ENCODE results near the gene KCNK3.

KCNK3 gene

GRCh38 chr2:26765475-26766200 is 73.1 kb downstream of the KCNK3 start:
- peak overlapping the region; percentile 91 for H3K4me3 ChIP-seq (ENCODE audit: low read length)
- DNase-seq (ENCODE audit: low read depth, low spot score): no peak

DNA sequence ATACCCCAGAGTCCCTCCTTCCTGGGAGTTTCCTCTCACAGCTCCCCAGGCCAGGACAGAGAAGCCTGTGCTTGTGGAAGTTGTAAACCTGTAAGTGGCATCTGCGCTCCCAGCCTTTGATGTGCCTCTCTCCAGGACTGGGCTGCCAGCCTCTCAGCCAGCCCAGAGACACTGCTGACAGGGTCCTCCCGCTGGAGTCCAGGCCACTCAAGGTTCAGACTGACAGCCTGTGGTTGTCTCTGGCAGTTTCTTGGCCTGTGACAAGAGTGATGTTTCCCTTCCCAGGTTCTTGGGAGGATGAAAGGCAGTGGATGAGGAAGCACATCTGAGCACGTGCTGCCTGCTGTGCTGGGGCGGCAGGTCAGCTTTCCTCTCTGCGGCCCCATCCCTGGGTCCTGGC is 74.6 kb downstream of the KCNK3 start:
- H3K4me3 ChIP-seq (ENCODE audit: low read length): no peak overlapping the region
- DNase-seq (ENCODE audit: low read depth, low spot score): no peak

GRCh38 chr2:26767894-26768487 is 75.5 kb downstream of the KCNK3 start:
- no peak overlapping the region for H3K4me3 ChIP-seq (ENCODE audit: low read length)
- DNase-seq (ENCODE audit: low read depth, low spot score): no peak

- DNase-seq (ENCODE audit: low read depth, low spot score): no peak
- no peak overlapping the region for H3K4me3 ChIP-seq (ENCODE audit: low read length)
Observed at GRCh38 chr2:26768759-26769088, 76.2 kb downstream of the KCNK3 start.

DNA sequence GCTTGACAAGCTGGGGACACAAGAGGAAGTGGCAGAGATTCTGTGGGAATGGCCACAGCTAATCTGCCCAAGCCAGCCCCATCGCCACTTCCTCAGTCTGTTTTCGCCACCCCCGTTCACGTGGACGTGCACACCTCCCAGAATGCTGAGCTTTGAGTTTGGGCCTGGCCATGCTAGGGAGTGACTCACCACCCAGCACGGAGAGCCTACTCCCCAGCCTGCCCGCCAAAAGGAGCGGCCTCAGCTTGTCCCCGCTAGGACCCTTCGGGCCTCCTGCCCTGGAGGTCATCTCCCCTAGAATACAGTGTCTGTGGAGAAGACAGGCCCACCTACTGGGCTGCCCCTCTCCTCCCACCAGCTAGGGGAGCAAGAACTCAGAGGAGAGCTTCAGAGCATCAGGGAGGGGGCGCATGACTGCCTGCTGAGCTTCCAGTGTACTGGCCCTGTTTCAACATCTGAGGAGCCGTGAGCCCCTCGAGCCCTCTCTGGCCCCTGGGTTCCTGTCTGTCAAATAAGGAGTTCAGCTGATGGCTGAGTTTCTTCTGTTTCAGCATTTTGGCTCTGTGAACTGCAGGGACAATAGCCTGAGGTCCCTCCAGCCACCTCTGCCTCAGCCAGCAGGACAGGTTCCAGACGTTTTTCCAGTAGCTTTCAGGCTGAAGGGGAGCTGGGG is 76.7 kb downstream of the KCNK3 start:
- DNase-seq (ENCODE audit: low read depth, low spot score): no peak

DNA sequence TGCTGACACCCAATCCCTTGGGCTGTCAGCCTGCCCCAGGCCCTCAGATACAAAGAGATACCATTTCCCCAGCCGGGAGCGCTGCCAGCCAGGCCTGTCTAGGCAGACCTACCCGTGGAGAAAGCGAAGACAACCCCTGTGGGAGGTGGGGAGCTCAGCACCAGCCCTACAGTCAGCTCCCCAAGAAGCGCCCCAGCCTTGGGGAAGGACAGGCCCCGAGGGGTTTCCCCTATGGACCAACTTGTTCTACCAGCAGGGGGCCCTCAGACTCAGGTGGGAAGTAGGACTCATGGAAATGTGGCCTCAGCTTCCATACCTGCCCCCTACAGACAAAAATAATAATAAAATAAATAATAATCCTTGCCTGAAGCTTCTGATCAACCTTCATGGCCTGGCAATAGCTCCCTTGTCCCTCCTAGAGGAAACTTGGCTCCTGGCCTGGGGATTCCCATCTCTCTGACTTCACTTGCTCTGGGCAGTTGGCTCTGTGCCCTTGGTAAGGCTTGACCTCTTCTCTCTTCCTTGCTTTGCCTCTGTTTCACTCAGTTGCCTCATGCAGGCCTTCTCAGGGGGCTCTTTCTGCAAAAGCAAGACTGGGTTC is 78.6 kb downstream of the KCNK3 start:
- no peak overlapping the region for H3K4me3 ChIP-seq (ENCODE audit: low read length)
- DNase-seq (ENCODE audit: low read depth, low spot score): no peak

More for the DNA sequence above, 76.7 kb downstream of the KCNK3 start:
- no peak overlapping the region for H3K4me3 ChIP-seq (ENCODE audit: low read length)

DNA sequence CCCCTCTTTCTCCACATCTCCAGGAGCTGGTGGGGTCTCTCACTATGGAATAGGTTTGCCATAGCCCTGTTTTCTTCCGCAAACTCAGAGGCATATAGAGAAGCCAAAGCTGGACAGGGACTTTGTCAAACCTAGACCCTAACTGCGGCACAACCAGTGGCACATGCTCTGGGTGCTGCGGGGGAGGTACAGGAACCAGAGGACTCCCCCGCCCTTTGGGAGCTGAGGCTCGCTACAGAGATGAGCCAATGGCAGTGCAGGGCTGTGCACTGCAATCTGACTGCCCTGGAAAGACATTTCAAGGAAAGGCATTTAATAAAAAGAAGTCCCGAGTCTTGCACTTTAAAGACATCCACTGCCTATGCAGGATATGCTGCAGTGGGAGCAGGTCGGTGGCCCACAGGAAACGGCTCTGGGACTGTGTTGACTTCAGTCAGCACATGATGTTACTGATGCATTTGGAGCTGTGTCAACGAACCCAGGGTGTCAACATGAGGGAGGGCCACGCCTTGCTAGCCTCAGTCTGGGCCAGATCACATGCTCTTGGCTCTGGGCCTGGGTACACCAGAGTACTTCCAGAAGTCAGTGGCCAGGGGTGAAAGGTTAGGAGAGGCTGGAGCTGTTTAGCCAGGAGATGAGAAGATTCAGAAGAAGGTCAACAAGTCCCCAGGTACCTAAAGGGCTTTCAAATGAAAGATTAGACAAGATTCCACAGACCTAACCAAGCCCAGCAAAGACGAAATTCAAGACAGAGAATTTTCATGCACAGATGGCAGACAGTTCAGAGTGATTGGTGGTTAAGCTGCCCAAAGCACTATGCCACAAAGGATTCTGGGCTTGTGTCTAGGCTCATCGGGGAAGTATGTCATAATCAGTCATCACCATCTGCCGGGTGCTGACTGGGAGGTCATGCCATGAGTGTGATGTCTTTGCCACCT is 79.8 kb downstream of the KCNK3 start:
- DNase-seq (ENCODE audit: low read depth, low spot score): peak; percentile 81
- no peak overlapping the region for H3K4me3 ChIP-seq (ENCODE audit: low read length)

- DNase-seq (ENCODE audit: low read depth, low spot score): no peak
- H3K4me3 ChIP-seq (ENCODE audit: low read length): no peak overlapping the region
Observed at GRCh38 chr2:26776195-26776800, 83.8 kb downstream of the KCNK3 start.

DNA sequence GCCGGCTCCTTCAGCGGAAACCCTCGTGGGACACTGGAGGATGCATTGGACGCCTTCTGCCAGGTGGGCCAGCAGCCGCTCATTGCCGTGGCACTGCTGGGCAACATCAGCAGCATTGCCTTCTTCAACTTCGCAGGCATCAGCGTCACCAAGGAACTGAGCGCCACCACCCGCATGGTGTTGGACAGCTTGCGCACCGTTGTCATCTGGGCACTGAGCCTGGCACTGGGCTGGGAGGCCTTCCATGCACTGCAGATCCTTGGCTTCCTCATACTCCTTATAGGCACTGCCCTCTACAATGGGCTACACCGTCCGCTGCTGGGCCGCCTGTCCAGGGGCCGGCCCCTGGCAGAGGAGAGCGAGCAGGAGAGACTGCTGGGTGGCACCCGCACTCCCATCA is 85.6 kb downstream of the KCNK3 start:
- H3K4me3 ChIP-seq (ENCODE audit: low read length): no peak overlapping the region
- DNase-seq (ENCODE audit: low read depth, low spot score): no peak

DNA sequence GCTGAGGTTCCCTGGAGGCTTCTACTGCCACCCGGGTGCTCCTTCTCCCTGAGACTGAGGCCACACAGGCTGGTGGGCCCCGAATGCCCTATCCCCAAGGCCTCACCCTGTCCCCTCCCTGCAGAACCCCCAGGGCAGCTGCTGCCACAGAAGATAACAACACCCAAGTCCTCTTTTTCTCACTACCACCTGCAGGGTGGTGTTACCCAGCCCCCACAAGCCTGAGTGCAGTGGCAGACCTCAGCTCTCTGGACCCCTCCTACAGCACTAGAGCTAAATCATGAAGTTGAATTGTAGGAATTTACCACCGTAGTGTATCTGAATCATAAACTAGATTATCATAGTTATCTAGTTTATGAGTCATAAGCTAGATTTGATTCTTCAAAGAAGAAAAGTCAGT is 86.0 kb downstream of the KCNK3 start:
- no peak for DNase-seq (ENCODE audit: low read depth, low spot score)
- H3K4me3 ChIP-seq (ENCODE audit: low read length): no peak overlapping the region

DNA sequence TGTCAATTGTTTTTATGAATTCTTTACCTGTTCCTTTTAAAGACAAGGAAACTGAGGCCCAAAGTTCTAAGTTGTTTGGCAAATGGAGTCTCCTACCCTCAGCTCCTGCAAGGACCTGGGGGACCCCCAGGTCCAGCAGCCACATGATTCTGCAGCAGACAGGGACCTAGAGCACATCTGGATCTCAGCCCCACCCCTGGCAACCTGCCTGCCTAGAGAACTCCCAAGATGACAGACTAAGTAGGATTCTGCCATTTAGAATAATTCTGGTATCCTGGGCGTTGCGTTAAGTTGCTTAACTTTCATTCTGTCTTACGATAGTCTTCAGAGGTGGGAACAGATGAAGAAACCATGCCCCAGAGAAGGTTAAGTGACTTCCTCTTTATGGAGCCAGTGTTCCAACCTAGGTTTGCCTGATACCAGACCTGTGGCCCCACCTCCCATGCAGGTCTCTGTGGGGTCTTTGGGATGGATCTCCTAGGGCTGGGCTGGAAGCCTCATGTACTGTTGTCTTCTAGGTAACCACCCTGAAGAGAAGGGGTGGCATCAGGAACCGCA is 87.8 kb downstream of the KCNK3 start:
- DNase-seq (ENCODE audit: low read depth, low spot score): no peak
- no peak overlapping the region for H3K4me3 ChIP-seq (ENCODE audit: low read length)

All from Jurkat, Clone E6-1 (cell line).